C4-2B (cell line): ENCODE results near the gene ATP10D.

ENCODE experiments used
- CTCF ChIP-seq: fragments of 450-650 bp; conservative IDR thresholded peaks from 2 replicates; pipeline ENCODE4 v1.5.1; 2017; ENCODE audit warnings: mild to moderate bottlenecking
- ZFX ChIP-seq: fragments of 450-650 bp; IDR thresholded peaks from 2 replicates; pipeline ENCODE4 v1.6.1; 2017

GRCh38 chr4:47471064-47471463 is 14.0 kb upstream of the ATP10D start:
- no peak for TF ChIP-seq CTCF
- no peak for TF ChIP-seq ZFX
